Fibroblast of lung (primary cell): ENCODE results near the gene TIPIN. TPM values are rescaled to one million over a fixed set of nuclear protein-coding genes. Genes with fewer than 3 reads are reported as not detected.
"Not testable (repeated sequence)": the region's sequence is repeated elsewhere in the genome, so short reads cannot be mapped to it uniquely, and the experiment has no call there.

Experiments
- DNase-seq, 2 donors: peaks; one replicate each; pipeline versions ENCODE4 v3.0.0 to v3.0.0-alpha.2; 2010; ENCODE audit warnings: low read depth in 2 of 2
- H2AFZ ChIP-seq: 2 replicates; pipeline ENCODE4 v1.5.1; 2012; ENCODE audit warnings: low read length, control low read depth, inconsistent platforms
- H3K27ac ChIP-seq: 2 replicates; pipeline ENCODE4 v1.5.1; 2011; ENCODE audit warnings: low read length, control low read depth; ENCODE audit not compliant: insufficient read depth
- H3K27me3 ChIP-seq: 2 replicates; pipeline ENCODE4 v1.5.1; 2011; ENCODE audit warnings: mild to moderate bottlenecking, low read length; ENCODE audit not compliant: control insufficient read depth, insufficient read depth
- H3K36me3 ChIP-seq: 2 replicates; pipeline ENCODE4 v1.5.1; 2011; ENCODE audit warnings: low read length; ENCODE audit not compliant: control insufficient read depth, insufficient read depth
- H3K4me1 ChIP-seq: 2 replicates; pipeline ENCODE4 v1.5.1; 2011; ENCODE audit warnings: low read length; ENCODE audit not compliant: control insufficient read depth, insufficient read depth; ENCODE audit errors: extremely low read depth
- H3K4me2 ChIP-seq: 2 replicates; pipeline ENCODE4 v1.5.1; 2011; ENCODE audit warnings: low read length, control low read depth; ENCODE audit not compliant: insufficient read depth; ENCODE audit errors: extremely low read depth
- H3K4me3 ChIP-seq, 4 experiments: fragments of 200-600 bp in 1 of 4; sonication (generic) in 1 of 4; replicated peaks in 1 of 4; 2 replicates each; pipeline ENCODE4 v1.5.1; 2011 to 2016; ENCODE audit warnings: low read length in 4 of 4, low read depth in 3 of 4, mild to moderate bottlenecking in 3 of 4, control low read depth in 2 of 4, inconsistent platforms in 1 of 4, mixed read lengths in 1 of 4; ENCODE audit not compliant: insufficient read depth in 1 of 4; ENCODE audit errors: control extremely low read depth in 1 of 4
- H3K79me2 ChIP-seq: 2 replicates; pipeline ENCODE4 v1.5.1; 2012; ENCODE audit warnings: mild to moderate bottlenecking, low read length, inconsistent platforms; ENCODE audit not compliant: control insufficient read depth, insufficient read depth
- H3K9ac ChIP-seq: 2 replicates; pipeline ENCODE4 v1.5.1; 2011; ENCODE audit warnings: mild to moderate bottlenecking, low read length, control low read depth; ENCODE audit not compliant: insufficient read depth
- H3K9me3 ChIP-seq: 2 replicates; pipeline ENCODE4 v1.5.1; 2012; ENCODE audit warnings: low read depth, low read length; ENCODE audit not compliant: control insufficient read depth, insufficient read depth
- H4K20me1 ChIP-seq: 2 replicates; pipeline ENCODE4 v1.5.1; 2011; ENCODE audit warnings: low read length; ENCODE audit not compliant: control insufficient read depth, insufficient read depth; ENCODE audit errors: extremely low read depth
- EZH2 ChIP-seq: IDR thresholded peaks from 2 replicates; pipeline ENCODE4 v1.5.1; 2012; ENCODE audit warnings: low read length, control low read depth, mild to moderate bottlenecking; ENCODE audit errors: missing control alignments
- polyA plus RNA-seq, 2 donors: library from polyadenylated mRNA; depleted of rRNA in 1 of 2; stranded (reverse) in 1 of 2; unstranded in 1 of 2; fragments of >200 nt; gene quantifications; 2 replicates each; pipeline ENCODE4 v1.2.1, GENCODE V29; 2011 to 2012; ENCODE audit warnings: missing spikeins in 1 of 2
- total RNA-seq: library from RNA; depleted of rRNA; stranded (reverse); fragments of >200 nt; gene quantifications from 2 replicates; pipeline ENCODE4 v1.2.1, GENCODE V29; 2014
- TF ChIP-seq, protein P1 (sequence below), 2 donors: IDR thresholded peaks in 1 of 2; conservative IDR thresholded peaks in 1 of 2; 1 replicate in 1 of 2; 2 replicates in 1 of 2; pipeline ENCODE4 v1.5.1; 2011 to 2012; ENCODE audit warnings: low read length in 2 of 2, control low read depth in 1 of 2, inconsistent platforms in 1 of 2, low read depth in 1 of 2, mild to moderate bottlenecking in 1 of 2

Gene TIPIN
- total and polyA plus RNA-seq, 2 donors (not counting 1 experiment from before 2014, with no cell fraction given) = 12.6 to 14.5 TPM

DNA sequence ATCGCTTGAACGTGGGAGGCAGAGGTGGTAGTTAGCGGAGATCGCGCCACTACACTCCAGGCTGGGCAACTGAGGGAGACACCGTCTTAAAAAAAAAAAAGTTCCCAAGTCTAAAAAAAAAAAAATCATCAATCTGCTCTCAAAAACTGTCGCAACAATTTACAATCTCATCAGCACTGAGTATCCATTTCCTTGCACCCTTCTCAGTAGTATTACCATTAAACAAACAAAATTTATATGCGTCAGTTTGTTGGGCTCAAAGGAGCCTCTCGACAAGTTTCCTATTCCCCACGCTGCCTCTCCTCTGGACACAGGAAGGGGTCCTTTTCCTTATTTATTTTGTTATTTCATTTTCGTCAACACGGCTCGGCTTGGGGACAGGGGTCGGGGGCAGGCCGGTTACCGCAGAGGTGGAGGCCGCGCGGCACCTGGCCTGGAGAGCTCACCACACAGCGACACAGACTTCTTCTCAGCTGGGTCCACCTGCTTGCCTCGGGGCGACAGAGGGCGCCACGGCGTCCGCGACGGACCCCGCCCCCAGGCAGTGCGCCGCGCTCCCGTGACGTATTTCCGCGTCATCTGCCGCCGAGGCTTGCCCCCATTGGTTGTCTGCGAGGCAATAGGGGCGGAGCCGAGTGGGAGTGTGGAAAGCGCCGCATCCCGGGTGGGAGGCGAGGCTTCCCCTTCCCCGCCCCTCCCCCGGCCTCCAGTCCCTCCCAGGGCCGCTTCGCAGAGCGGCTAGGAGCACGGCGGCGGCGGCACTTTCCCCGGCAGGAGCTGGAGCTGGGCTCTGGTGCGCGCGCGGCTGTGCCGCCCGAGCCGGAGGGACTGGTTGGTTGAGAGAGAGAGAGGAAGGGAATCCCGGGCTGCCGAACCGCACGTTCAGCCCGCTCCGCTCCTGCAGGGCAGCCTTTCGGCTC, 30.0 kb upstream of the TIPIN start, which contains the start of gene MAP2K1:
Gene MAP2K1, plus strand, starts transcription at position 709 of the 920 bp plus-strand sequence. CDS start 436 bp downstream, outside the sequence.
- DNase-seq = peak; percentile 94 to 96
- Histone ChIP-seq H3K9me3 (no peaks in the 10 kb centered on the region), H4K20me1 (no peaks in the 10 kb centered on the region), H3K4me2 (peak within 1 kb of the TSS; percentile 94), H3K4me3 (peak within 1 kb of the TSS; percentile 69 to 90 (median 73)), H2AFZ (peak within 1 kb of the TSS; percentile 60), H3K4me1 (peaks cover 3% of the 10 kb centered on the region), H3K27me3 (no peaks in the 10 kb centered on the region), H3K79me2 (peaks cover 43% of the 10 kb centered on the region), H3K9ac (peak within 1 kb of the TSS; percentile 86), H3K36me3 (no peaks in the 10 kb centered on the region), H3K27ac (peak within 1 kb of the TSS; percentile 73)
- TF ChIP-seq, protein P1, sequence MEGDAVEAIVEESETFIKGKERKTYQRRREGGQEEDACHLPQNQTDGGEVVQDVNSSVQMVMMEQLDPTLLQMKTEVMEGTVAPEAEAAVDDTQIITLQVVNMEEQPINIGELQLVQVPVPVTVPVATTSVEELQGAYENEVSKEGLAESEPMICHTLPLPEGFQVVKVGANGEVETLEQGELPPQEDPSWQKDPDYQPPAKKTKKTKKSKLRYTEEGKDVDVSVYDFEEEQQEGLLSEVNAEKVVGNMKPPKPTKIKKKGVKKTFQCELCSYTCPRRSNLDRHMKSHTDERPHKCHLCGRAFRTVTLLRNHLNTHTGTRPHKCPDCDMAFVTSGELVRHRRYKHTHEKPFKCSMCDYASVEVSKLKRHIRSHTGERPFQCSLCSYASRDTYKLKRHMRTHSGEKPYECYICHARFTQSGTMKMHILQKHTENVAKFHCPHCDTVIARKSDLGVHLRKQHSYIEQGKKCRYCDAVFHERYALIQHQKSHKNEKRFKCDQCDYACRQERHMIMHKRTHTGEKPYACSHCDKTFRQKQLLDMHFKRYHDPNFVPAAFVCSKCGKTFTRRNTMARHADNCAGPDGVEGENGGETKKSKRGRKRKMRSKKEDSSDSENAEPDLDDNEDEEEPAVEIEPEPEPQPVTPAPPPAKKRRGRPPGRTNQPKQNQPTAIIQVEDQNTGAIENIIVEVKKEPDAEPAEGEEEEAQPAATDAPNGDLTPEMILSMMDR (conservative IDR thresholded peaks at IDR 0.05 in 1 of 2, IDR thresholded peaks at IDR 0.05 in 1 of 2; ENCODE audit: low read depth in 1 of 2, low read length in 2 of 2) = peak; percentile 56 to 58
- TF ChIP-seq EZH2 = no peak

DNA sequence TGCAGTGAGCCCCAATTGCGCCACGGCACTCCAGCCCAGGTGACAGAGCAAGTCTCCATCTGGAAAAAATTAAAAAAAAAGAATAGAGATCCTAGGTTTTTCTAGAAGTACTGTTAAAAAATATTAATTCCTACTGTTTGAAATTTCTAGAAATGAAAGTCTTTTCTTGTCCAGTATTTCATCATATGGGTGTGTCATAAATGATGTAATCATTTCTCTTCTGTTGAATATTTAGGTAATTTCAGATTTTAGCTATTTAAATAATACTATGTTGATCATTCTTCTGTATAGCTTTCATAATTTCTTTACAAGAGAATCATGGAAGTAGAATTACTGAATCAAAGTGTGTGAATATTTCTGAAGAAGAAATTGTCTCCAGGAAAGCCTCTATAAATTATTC, 24.9 kb upstream of the TIPIN start:
- H3K27me3 ChIP-seq, H3K27ac ChIP-seq, H3K9me3 ChIP-seq, H3K79me2 ChIP-seq, H3K4me1 ChIP-seq, DNase-seq, H3K9ac ChIP-seq, H3K4me2 ChIP-seq, H4K20me1 ChIP-seq, H3K36me3 ChIP-seq, H3K4me3 ChIP-seq, H2AFZ ChIP-seq: not testable (repeated sequence)

DNA sequence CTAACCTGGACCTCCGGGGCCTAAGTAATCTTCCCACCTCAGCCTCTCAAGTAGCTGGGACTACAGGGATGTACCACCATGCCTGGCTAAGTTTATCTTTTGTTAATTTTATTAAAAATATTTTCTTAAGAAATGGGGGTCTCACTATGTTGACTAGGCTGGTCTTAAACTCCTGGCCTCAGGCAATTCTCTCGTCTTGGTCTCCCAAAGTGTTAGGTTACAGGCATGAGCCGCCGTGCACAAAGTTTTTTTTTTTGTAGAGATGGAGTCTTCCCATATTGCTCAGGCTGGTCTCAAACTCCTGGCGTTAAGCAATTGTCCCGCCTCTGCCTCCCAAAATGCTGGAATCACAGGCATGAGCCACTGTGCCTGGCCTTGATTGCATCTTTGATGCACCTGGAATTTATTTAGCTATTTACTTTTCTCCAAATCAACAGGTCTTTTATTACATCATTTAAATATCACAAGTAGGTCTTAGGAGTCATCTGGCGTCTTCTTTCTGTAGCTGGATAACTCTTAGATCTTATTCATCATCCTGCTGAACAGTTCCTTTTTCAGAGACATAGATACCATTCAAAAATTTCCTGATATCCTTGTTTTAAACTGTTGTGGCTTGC, 22.4 kb upstream of the TIPIN start:
- Histone ChIP-seq H3K9me3 (no peaks in the 10 kb centered on the region), H3K4me1 (no peaks in the 10 kb centered on the region), H3K27me3 (no peaks in the 10 kb centered on the region), H3K36me3 (no peaks in the 10 kb centered on the region), H3K4me2 (no peak overlapping the region), H4K20me1 (no peaks in the 10 kb centered on the region), H3K79me2 (no peaks in the 10 kb centered on the region), H2AFZ (no peak overlapping the region), H3K9ac (no peak overlapping the region), H3K27ac (no peak overlapping the region), H3K4me3 (no peak overlapping the region)
- no peak for DNase-seq
- TF ChIP-seq, protein P1 (conservative IDR thresholded peaks at IDR 0.05 in 1 of 2, IDR thresholded peaks at IDR 0.05 in 1 of 2; ENCODE audit: low read depth in 1 of 2, low read length in 2 of 2) = no peak
- TF ChIP-seq EZH2 = no peak
